Calu3 (cell line): ENCODE measurements around the gene PTPN13. TPM values are rescaled to one million over a fixed set of nuclear protein-coding genes. Genes with fewer than 3 reads are reported as not detected.

Experiments
- BruUV-seq: library from RNA; stranded (reverse); fragments of 400-500 nt; replicated peaks from 2 replicates; lab custom pipeline; 2021; lab: Mats Ljungman, UMichigan
- CTCF ChIA-PET: fragments of 300-600 bp; sonication (Branson Sonifier 250); formaldehyde crosslinking; loops from one replicate; lab custom pipeline; 2022; ENCODE audit warnings: antibody characterized with exemption; lab: Charles Lee
- DNase-seq: peaks from one replicate; pipeline ENCODE4 v3.0.0; 2022
- H3K27ac Mint-ChIP-seq: one replicate; pipeline ENCODE4 v1.8.0; 2022; ENCODE audit warnings: mixed read lengths; ENCODE audit not compliant: unreplicated experiment
- H3K27me3 Mint-ChIP-seq: one replicate; pipeline ENCODE4 v1.8.0; 2022; ENCODE audit warnings: mixed read lengths; ENCODE audit not compliant: unreplicated experiment
- H3K36me3 Mint-ChIP-seq: one replicate; pipeline ENCODE4 v1.8.0; 2022; ENCODE audit warnings: mild to moderate bottlenecking, moderate library complexity, mixed read lengths; ENCODE audit not compliant: insufficient read depth, unreplicated experiment
- H3K4me1 Mint-ChIP-seq: one replicate; pipeline ENCODE4 v1.8.0; 2022; ENCODE audit warnings: mild to moderate bottlenecking, low read depth, mixed read lengths; ENCODE audit not compliant: unreplicated experiment
- H3K4me3 Mint-ChIP-seq: one replicate; pipeline ENCODE4 v1.8.0; 2022; ENCODE audit warnings: mild to moderate bottlenecking, low read depth, moderate library complexity, mixed read lengths; ENCODE audit not compliant: unreplicated experiment
- H3K9me3 Mint-ChIP-seq: one replicate; pipeline ENCODE4 v1.8.0; 2022; ENCODE audit warnings: low read depth, mixed read lengths; ENCODE audit not compliant: unreplicated experiment
- intact Hi-C: fragments of 100-400 bp; cut with micrococcal nuclease; formaldehyde crosslinking; loops from one replicate; pipeline ENCODE4 v1.10.0; 2022; ENCODE audit not compliant: unreplicated experiment
- total RNA-seq: library from RNA; stranded (reverse); gene quantifications from 2 replicates; pipeline ENCODE4 v1.2.3, GENCODE V29; 2022
- TF ChIP-seq, protein P1 (sequence below): fragments of 200-600 bp; IDR thresholded peaks from one replicate; pipeline ENCODE4 v1.8.0; 2022; ENCODE audit warnings: antibody characterized with exemption; ENCODE audit not compliant: unreplicated experiment

The PTPN13 gene
- total RNA-seq, 1 experiment from 2014 or later: 23.3 TPM

- intact Hi-C loops: no loop called here
- Mint-ChIP-seq H3K9me3 (no peaks in the 10 kb centered on the region), H3K27me3 (no peaks in the 10 kb centered on the region), H3K36me3 (no peaks in the 10 kb centered on the region), H3K4me3 (no peak overlapping the region), H3K27ac (no peak overlapping the region), H3K4me1 (no peaks in the 10 kb centered on the region)
- DNase-seq: no peak
- BruUV-seq: no TSS peak
- CTCF ChIA-PET: no interaction called here
- TF ChIP-seq, protein P1, sequence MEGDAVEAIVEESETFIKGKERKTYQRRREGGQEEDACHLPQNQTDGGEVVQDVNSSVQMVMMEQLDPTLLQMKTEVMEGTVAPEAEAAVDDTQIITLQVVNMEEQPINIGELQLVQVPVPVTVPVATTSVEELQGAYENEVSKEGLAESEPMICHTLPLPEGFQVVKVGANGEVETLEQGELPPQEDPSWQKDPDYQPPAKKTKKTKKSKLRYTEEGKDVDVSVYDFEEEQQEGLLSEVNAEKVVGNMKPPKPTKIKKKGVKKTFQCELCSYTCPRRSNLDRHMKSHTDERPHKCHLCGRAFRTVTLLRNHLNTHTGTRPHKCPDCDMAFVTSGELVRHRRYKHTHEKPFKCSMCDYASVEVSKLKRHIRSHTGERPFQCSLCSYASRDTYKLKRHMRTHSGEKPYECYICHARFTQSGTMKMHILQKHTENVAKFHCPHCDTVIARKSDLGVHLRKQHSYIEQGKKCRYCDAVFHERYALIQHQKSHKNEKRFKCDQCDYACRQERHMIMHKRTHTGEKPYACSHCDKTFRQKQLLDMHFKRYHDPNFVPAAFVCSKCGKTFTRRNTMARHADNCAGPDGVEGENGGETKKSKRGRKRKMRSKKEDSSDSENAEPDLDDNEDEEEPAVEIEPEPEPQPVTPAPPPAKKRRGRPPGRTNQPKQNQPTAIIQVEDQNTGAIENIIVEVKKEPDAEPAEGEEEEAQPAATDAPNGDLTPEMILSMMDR: no peak
These were observed 30.7 kb upstream of the PTPN13 start for GRCh38 chr4:86563416-86563815.

DNA sequence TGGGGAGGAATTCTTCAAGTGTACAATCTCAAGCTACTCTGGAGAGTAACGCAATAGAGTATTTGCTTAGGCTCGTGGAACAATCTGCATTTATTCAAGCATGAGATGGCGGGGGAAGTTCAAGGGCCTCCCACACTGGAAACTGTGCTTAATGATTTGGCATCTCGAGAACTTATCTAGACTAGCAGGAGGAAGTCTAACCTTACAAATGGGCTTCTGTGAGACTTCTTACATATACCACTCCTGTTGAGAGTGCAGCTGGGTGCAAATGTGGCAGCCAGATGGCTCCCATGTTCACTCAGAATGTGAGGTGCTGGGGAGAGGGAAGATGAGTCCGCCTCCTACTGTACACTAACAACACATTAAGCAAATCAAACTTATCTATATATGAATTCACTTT is 29.3 kb upstream of the PTPN13 start:
- CTCF ChIA-PET: no interaction called here
- no peak overlapping the region for H3K27ac Mint-ChIP-seq
- TF ChIP-seq, protein P1: no peak
- no peaks in the 10 kb centered on the region for H3K4me1 Mint-ChIP-seq
- no peak for DNase-seq
- no TSS peak for BruUV-seq
- no peak overlapping the region for H3K4me3 Mint-ChIP-seq
- no peaks in the 10 kb centered on the region for H3K36me3 Mint-ChIP-seq
- H3K27me3 Mint-ChIP-seq: no peaks in the 10 kb centered on the region
- intact Hi-C loops: no loop called here
- no peaks in the 10 kb centered on the region for H3K9me3 Mint-ChIP-seq

- H3K27me3 Mint-ChIP-seq: no peaks in the 10 kb centered on the region
- no peak overlapping the region for H3K27ac Mint-ChIP-seq
- TF ChIP-seq, protein P1: no peak
- H3K4me3 Mint-ChIP-seq: no peak overlapping the region
- CTCF ChIA-PET: no interaction called here
- no peaks in the 10 kb centered on the region for H3K9me3 Mint-ChIP-seq
- intact Hi-C loops: no loop called here
- no peaks in the 10 kb centered on the region for H3K36me3 Mint-ChIP-seq
- no TSS peak for BruUV-seq
- DNase-seq: no peak
- H3K4me1 Mint-ChIP-seq: no peaks in the 10 kb centered on the region
These were observed 28.5 kb upstream of the PTPN13 start for GRCh38 chr4:86565651-86566050.

DNA sequence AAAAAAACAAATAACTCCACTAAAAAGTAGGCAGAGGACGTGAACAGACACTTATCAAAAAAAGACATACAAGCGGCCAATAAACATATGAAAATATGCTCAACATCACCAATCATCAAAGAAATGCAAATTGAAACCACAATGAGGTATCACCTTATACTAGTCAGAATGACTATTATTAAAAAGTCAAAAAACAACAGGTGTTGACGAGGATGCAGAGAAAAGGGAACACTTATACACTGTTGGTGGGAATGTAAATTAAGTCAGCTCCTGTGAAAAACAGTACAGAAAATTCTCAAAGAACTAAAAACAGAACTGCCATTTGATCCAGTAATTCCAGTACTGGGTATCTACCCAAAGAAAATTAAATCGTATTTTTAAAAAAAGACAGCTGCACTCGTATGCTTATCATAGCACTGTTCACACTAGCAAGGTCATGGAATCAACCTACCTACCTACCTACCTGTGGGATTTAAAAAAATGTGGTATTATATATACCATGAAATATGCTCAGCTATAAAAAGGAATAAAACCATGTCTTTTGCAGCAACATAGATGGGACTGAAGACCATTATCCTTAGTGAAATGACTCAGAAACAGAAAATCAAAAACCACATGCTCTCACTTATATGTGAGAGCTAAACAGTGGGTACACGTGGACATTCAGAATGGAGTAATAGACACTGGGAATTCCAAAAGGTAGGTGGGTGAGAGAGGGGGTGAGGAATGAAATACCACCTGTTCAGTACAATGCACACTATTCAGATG is 24.8 kb upstream of the PTPN13 start:
- Mint-ChIP-seq H3K27ac (no peak overlapping the region), H3K4me1 (no peaks in the 10 kb centered on the region), H3K9me3 (no peaks in the 10 kb centered on the region), H3K4me3 (no peak overlapping the region), H3K36me3 (no peaks in the 10 kb centered on the region), H3K27me3 (no peaks in the 10 kb centered on the region)
- CTCF ChIA-PET: no interaction called here
- BruUV-seq: no TSS peak
- TF ChIP-seq, protein P1: no peak
- intact Hi-C loops: no loop called here
- no peak for DNase-seq
